GM19468 (cell line): ENCODE measurements around the gene PTAR1.
A peak's percentile ranks its signal among the peaks of the same experiment; 100 is the strongest.

Source experiments
- ATAC-seq: cut with Tn5 transposase; IDR thresholded peaks from one replicate; pipeline ENCODE4 v1.9.1; 2021; ENCODE audit warnings: mild to moderate bottlenecking, moderate library complexity, moderate number of reproducible peaks; ENCODE audit not compliant: unreplicated experiment; ENCODE audit errors: extremely low read depth

The PTAR1 gene

GRCh38 chr9:69677931-69678330, 81.9 kb downstream of the PTAR1 start:
- ATAC-seq, result no peak

GRCh38 chr9:69675563-69675962, 84.2 kb downstream of the PTAR1 start:
- no peak for ATAC-seq

- ATAC-seq, result no peak
Observed at GRCh38 chr9:69674716-69675438, 84.9 kb downstream of the PTAR1 start.

- ATAC-seq, result no peak
Observed at GRCh38 chr9:69674112-69674685, 85.6 kb downstream of the PTAR1 start.

GRCh38 chr9:69673311-69673640, 86.5 kb downstream of the PTAR1 start:
- peak; percentile 2 for ATAC-seq

GRCh38 chr9:69672596-69673310, 87.1 kb downstream of the PTAR1 start:
- ATAC-seq, result peak; percentile 88

GRCh38 chr9:69671879-69672595, 87.8 kb downstream of the PTAR1 start, which contains the start of gene APBA1:
Gene APBA1, minus strand, starts transcription at chr9:69672371.
- ATAC-seq, result no peak

GRCh38 chr9:69671311-69671878, 88.4 kb downstream of the PTAR1 start:
- no peak for ATAC-seq

GRCh38 chr9:69667306-69667705, 92.5 kb downstream of the PTAR1 start:
- ATAC-seq, result no peak

GRCh38 chr9:69660304-69660703, 99.5 kb downstream of the PTAR1 start:
- no peak for ATAC-seq
